A549 (cell line): ENCODE data around the gene TP53TG5.

ENCODE experiments used
- MAZ ChIP-seq: fragments of 150-350 bp; IDR thresholded peaks from 2 replicates; pipeline ENCODE4 v1.6.1; 2014; ENCODE audit warnings: antibody characterized with exemption, low read depth, low read length, borderline replicate concordance
- POLR2A ChIP-seq: IDR thresholded peaks from 2 replicates; pipeline ENCODE4 v1.6.1; 2012; ENCODE audit warnings: mild to moderate bottlenecking, low read length
- RFX5 ChIP-seq: fragments of 450-650 bp; IDR thresholded peaks from 2 replicates; pipeline ENCODE4 v1.7.1; 2014; ENCODE audit warnings: antibody characterized with exemption, mild to moderate bottlenecking, moderate library complexity
- RNF2 ChIP-seq: fragments of 200-600 bp; sonication (generic); IDR thresholded peaks from 2 replicates; pipeline ENCODE4 v1.6.1; 2016; ENCODE audit warnings: low read depth, mild to moderate bottlenecking, antibody characterized with exemption, moderate library complexity, borderline replicate concordance
- ZFP36 ChIP-seq: fragments of 450-650 bp; IDR thresholded peaks from 2 replicates; pipeline ENCODE4 v1.6.1; 2014; ENCODE audit warnings: borderline replicate concordance; ENCODE audit not compliant: partially characterized antibody
- TF ChIP-seq, protein P1 (sequence below): fragments of >200 bp; sonication (Bioruptor Twin); formaldehyde crosslinking; IDR thresholded peaks from 3 replicates; pipeline ENCODE4 v1.5.1; 2016
- TF ChIP-seq, protein P2 (sequence below): fragments of 200-600 bp; sonication (generic); IDR thresholded peaks from 2 replicates; pipeline ENCODE4 v1.6.1; 2016; ENCODE audit warnings: antibody characterized with exemption, mild to moderate bottlenecking, moderate library complexity
- TF ChIP-seq, protein P3 (sequence below): fragments of 450-650 bp; IDR thresholded peaks from 2 replicates; pipeline ENCODE4 v1.6.1; 2014; ENCODE audit warnings: antibody characterized with exemption

DNA sequence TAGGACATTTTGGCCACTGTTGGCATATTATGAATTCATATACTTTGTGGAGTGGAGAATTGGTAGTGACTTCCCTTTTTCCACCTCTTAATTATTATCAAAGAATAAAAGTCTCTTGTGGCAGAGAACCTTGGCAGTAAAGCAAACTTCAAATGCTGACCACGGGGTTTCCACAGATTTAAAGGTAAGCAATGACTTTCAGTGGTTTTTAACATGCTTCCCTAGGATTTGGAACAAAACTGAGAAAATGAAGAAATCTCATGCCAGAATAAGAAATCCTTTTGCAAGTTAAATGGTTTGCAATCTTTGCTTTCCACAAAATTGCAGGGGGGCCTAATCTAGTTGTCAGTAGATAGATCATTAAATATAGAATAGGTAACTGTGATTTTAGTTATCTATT lies 27.9 kb downstream of the TP53TG5 start:
- TF ChIP-seq, protein P1, sequence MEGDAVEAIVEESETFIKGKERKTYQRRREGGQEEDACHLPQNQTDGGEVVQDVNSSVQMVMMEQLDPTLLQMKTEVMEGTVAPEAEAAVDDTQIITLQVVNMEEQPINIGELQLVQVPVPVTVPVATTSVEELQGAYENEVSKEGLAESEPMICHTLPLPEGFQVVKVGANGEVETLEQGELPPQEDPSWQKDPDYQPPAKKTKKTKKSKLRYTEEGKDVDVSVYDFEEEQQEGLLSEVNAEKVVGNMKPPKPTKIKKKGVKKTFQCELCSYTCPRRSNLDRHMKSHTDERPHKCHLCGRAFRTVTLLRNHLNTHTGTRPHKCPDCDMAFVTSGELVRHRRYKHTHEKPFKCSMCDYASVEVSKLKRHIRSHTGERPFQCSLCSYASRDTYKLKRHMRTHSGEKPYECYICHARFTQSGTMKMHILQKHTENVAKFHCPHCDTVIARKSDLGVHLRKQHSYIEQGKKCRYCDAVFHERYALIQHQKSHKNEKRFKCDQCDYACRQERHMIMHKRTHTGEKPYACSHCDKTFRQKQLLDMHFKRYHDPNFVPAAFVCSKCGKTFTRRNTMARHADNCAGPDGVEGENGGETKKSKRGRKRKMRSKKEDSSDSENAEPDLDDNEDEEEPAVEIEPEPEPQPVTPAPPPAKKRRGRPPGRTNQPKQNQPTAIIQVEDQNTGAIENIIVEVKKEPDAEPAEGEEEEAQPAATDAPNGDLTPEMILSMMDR, result no peak
- TF ChIP-seq, protein P2, sequence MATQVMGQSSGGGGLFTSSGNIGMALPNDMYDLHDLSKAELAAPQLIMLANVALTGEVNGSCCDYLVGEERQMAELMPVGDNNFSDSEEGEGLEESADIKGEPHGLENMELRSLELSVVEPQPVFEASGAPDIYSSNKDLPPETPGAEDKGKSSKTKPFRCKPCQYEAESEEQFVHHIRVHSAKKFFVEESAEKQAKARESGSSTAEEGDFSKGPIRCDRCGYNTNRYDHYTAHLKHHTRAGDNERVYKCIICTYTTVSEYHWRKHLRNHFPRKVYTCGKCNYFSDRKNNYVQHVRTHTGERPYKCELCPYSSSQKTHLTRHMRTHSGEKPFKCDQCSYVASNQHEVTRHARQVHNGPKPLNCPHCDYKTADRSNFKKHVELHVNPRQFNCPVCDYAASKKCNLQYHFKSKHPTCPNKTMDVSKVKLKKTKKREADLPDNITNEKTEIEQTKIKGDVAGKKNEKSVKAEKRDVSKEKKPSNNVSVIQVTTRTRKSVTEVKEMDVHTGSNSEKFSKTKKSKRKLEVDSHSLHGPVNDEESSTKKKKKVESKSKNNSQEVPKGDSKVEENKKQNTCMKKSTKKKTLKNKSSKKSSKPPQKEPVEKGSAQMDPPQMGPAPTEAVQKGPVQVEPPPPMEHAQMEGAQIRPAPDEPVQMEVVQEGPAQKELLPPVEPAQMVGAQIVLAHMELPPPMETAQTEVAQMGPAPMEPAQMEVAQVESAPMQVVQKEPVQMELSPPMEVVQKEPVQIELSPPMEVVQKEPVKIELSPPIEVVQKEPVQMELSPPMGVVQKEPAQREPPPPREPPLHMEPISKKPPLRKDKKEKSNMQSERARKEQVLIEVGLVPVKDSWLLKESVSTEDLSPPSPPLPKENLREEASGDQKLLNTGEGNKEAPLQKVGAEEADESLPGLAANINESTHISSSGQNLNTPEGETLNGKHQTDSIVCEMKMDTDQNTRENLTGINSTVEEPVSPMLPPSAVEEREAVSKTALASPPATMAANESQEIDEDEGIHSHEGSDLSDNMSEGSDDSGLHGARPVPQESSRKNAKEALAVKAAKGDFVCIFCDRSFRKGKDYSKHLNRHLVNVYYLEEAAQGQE, result no peak
- TF ChIP-seq POLR2A (no peak), MAZ (no peak), RNF2 (no peak), ZFP36 (no peak), RFX5 (no peak)
- TF ChIP-seq, protein P3, sequence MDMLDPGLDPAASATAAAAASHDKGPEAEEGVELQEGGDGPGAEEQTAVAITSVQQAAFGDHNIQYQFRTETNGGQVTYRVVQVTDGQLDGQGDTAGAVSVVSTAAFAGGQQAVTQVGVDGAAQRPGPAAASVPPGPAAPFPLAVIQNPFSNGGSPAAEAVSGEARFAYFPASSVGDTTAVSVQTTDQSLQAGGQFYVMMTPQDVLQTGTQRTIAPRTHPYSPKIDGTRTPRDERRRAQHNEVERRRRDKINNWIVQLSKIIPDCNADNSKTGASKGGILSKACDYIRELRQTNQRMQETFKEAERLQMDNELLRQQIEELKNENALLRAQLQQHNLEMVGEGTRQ, result no peak
